Right cardiac atrium (tissue), 5 donors: ENCODE results near the gene KIF3C. TPM values are rescaled to one million over a fixed set of nuclear protein-coding genes. Genes with fewer than 3 reads are reported as not detected.
"Not testable (repeated sequence)": the region's sequence is repeated elsewhere in the genome, so short reads cannot be mapped to it uniquely, and the experiment has no call there.

Experiments used
- ATAC-seq, 2 donors: fragments of 200-7000 bp; cut with Tn5 transposase; one replicate each; pipeline versions ENCODE4 v1.8.0 to v1.9.1; 2020; ENCODE audit warnings: moderate library complexity in 2 of 2, mild to moderate bottlenecking in 1 of 2
- DNase-seq, 3 donors: peaks; one replicate each; pipeline ENCODE4 v3.0.0-alpha.2; 2020
- H3K27ac ChIP-seq: one replicate; pipeline ENCODE4 v1.5.1; 2013; ENCODE audit warnings: mild to moderate bottlenecking, low read length, control low read depth, moderate library complexity
- H3K27me3 ChIP-seq: one replicate; pipeline ENCODE4 v1.6.1; 2013; ENCODE audit not compliant: control insufficient read depth, insufficient read depth
- H3K4me1 ChIP-seq: one replicate; pipeline ENCODE4 v1.6.1; 2013; ENCODE audit warnings: low read length; ENCODE audit not compliant: control insufficient read depth, insufficient read depth
- H3K4me3 ChIP-seq: one replicate; pipeline ENCODE4 v1.5.1; 2013; ENCODE audit warnings: low read length, control low read depth
- H3K9me3 ChIP-seq: one replicate; pipeline ENCODE4 v1.6.1; 2013; ENCODE audit warnings: low read length; ENCODE audit not compliant: control insufficient read depth
- WGBS: extraction: QIAGEN DNeasy Blood & Tissue Kit; methylation state at CpG from one replicate; pipeline ENCODE4 v1.1.7; 2013; 5-methylcytosine and 5-hydroxymethylcytosine counted together
- intact Hi-C, 4 donors: fragments of 100-400 bp; cut with DNase I; formaldehyde crosslinking; loops; one replicate each; pipeline versions ENCODE4 v1.11.0 to v1.14.0; 2022 to 2023
- polyA plus RNA-seq: library from polyadenylated mRNA; stranded (reverse); fragments of 200-250 nt; gene quantifications from one replicate; pipeline ENCODE4 v1.2.3, GENCODE V29; 2013
- total RNA-seq, 4 donors: library from RNA; stranded (reverse); fragmentation: NEBNext Ultra II Directional; extraction: Animal tissue kit (Norgen Biotek cat#: 25700); gene quantifications; one replicate each; pipeline ENCODE4 v1.2.1, GENCODE V29; 2021
- donor health status: healthy with polysubstance abuse.
- donor health status: DM: no; HTN: yes; CAD: no.
- donor health status: DM: no; HTN: no; CAD: no.
- donor health status: DM: no; HTN: yes; CAD: no; lungs with severe emphysema.
- donor health status: DM: yes; HTN: yes; CAD: no.

The KIF3C gene
- total and polyA plus RNA-seq, 5 donors, result 3.1 to 6.7 (median 4.5) TPM

- Histone ChIP-seq H3K9me3 (no peaks in the 10 kb centered on the region), H3K27me3 (no peaks in the 10 kb centered on the region), H3K4me3 (no peak overlapping the region), H3K27ac (peak overlapping the region; percentile 59), H3K4me1 (no peaks in the 10 kb centered on the region)
- intact Hi-C loops, result no loop called here
- WGBS, result 73% methylated on average over 7 of the region's 7 CpGs
- DNase-seq (no peak), ATAC-seq (no peak)
These were observed 45.3 kb downstream of the KIF3C start for GRCh38 chr2:25936889-25937545.

- no peaks in the 10 kb centered on the region for H3K9me3 ChIP-seq
- intact Hi-C loops, result no loop called here
- H3K4me3 ChIP-seq, result no peak overlapping the region
- H3K4me1 ChIP-seq, result no peaks in the 10 kb centered on the region
- no peaks in the 10 kb centered on the region for H3K27me3 ChIP-seq
- no peak for ATAC-seq
- H3K27ac ChIP-seq, result no peak overlapping the region
- DNase-seq, result no peak
- 97% methylated on average over 2 of the region's 2 CpGs for WGBS
These were observed 48.7 kb downstream of the KIF3C start for GRCh38 chr2:25933622-25934021.

GRCh38 chr2:25929789-25930473, 52.4 kb downstream of the KIF3C start:
- Histone ChIP-seq H3K27ac (no peak overlapping the region), H3K27me3 (no peaks in the 10 kb centered on the region), H3K9me3 (no peaks in the 10 kb centered on the region), H3K4me3 (no peak overlapping the region), H3K4me1 (no peaks in the 10 kb centered on the region)
- 96% methylated on average over 14 of the region's 14 CpGs for WGBS
- no peak for DNase-seq
- intact Hi-C loops, result no loop called here
- no peak for ATAC-seq

- H3K4me3 ChIP-seq, result no peak overlapping the region
- no peaks in the 10 kb centered on the region for H3K9me3 ChIP-seq
- ATAC-seq, result no peak
- H3K27ac ChIP-seq, result no peak overlapping the region
- no peaks in the 10 kb centered on the region for H3K4me1 ChIP-seq
- H3K27me3 ChIP-seq, result no peaks in the 10 kb centered on the region
- no peak for DNase-seq
- intact Hi-C loops, result no loop called here
- 94% methylated on average over 18 of the region's 18 CpGs for WGBS
These were observed 53.6 kb downstream of the KIF3C start for GRCh38 chr2:25928668-25929067.

GRCh38 chr2:25926984-25927756, 55.1 kb downstream of the KIF3C start:
- H3K9me3 ChIP-seq, result no peaks in the 10 kb centered on the region
- H3K4me1 ChIP-seq, result no peaks in the 10 kb centered on the region
- H3K27ac ChIP-seq, result no peak overlapping the region
- intact Hi-C loops, result no loop called here
- no peaks in the 10 kb centered on the region for H3K27me3 ChIP-seq
- WGBS, result 74% methylated on average over 18 of the region's 18 CpGs
- DNase-seq (no peak), ATAC-seq (peak in 1 of 2 donors; percentile 29)
- H3K4me3 ChIP-seq, result no peak overlapping the region

GRCh38 chr2:25922501-25922900, 59.8 kb downstream of the KIF3C start:
- Histone ChIP-seq H3K27me3 (no peaks in the 10 kb centered on the region), H3K4me3 (no peak overlapping the region), H3K27ac (no peak overlapping the region), H3K4me1 (no peaks in the 10 kb centered on the region), H3K9me3 (no peaks in the 10 kb centered on the region)
- no peak for ATAC-seq
- 86% methylated on average over 2 of the region's 2 CpGs for WGBS
- no peak for DNase-seq
- intact Hi-C loops, result no loop called here

GRCh38 chr2:25920786-25921415, 61.4 kb downstream of the KIF3C start:
- ATAC-seq (no peak), DNase-seq (no peak)
- 76% methylated on average over 12 of the region's 12 CpGs for WGBS
- no peaks in the 10 kb centered on the region for H3K27me3 ChIP-seq
- intact Hi-C loops, result no loop called here
- no peak overlapping the region for H3K27ac ChIP-seq
- no peaks in the 10 kb centered on the region for H3K4me1 ChIP-seq
- H3K9me3 ChIP-seq, result no peaks in the 10 kb centered on the region
- H3K4me3 ChIP-seq, result no peak overlapping the region

GRCh38 chr2:25920336-25920735, 62.0 kb downstream of the KIF3C start:
- ATAC-seq (no peak), DNase-seq (no peak)
- Histone ChIP-seq H3K9me3 (no peaks in the 10 kb centered on the region), H3K4me3 (no peak overlapping the region), H3K27me3 (no peaks in the 10 kb centered on the region), H3K4me1 (no peaks in the 10 kb centered on the region), H3K27ac (no peak overlapping the region)
- intact Hi-C loops, result no loop called here
- WGBS, result 94% methylated on average over 5 of the region's 5 CpGs

GRCh38 chr2:25917832-25918231, 64.5 kb downstream of the KIF3C start:
- 76% methylated on average over 3 of the region's 3 CpGs for WGBS
- H3K27ac ChIP-seq, result no peak overlapping the region
- H3K4me1 ChIP-seq, result no peaks in the 10 kb centered on the region
- DNase-seq (no peak), ATAC-seq (no peak)
- intact Hi-C loops, result no loop called here
- H3K27me3 ChIP-seq, result no peaks in the 10 kb centered on the region
- no peaks in the 10 kb centered on the region for H3K9me3 ChIP-seq
- no peak overlapping the region for H3K4me3 ChIP-seq

- ATAC-seq, H3K4me3 ChIP-seq, intact Hi-C loops, DNase-seq, H3K9me3 ChIP-seq, H3K27me3 ChIP-seq, H3K4me1 ChIP-seq, H3K27ac ChIP-seq: not testable (repeated sequence)
- WGBS, result 85% methylated on average over 7 of the region's 7 CpGs
These were observed 64.9 kb downstream of the KIF3C start for GRCh38 chr2:25917411-25917810.
